ENCODE data around the gene B3GLCT. TPM values are rescaled to one million over a fixed set of nuclear protein-coding genes. Genes with fewer than 3 reads are reported as not detected.

The B3GLCT gene
- total RNA-seq, 1 donor from 2014 or later, result 12.7 TPM

DNA sequence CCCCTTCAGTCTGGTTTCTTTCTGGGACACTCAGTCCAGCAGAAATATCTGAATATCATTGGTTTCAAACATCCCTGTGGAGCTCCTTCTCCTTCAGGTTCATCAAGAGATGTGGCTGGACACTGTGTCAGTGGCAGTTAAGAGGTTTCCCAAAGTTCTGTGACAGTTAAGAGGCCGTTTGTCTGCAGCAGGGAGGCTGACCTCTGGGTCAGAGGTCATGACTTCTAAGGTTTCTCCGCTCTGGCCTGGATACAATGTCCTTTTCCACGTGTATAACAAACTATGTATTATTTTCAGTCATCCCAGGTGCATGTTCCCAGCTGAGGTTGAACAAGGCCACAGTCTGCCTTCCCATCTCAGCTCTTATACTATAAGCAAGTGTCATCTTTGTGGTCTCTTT lies 174.9 kb downstream of the B3GLCT start:
- Mint-ChIP-seq H3K9me3 (ENCODE audit: low read depth) (no peaks in the 10 kb centered on the region), H3K4me1 (ENCODE audit: low read depth) (no peaks in the 10 kb centered on the region), H3K27me3 (ENCODE audit: low read depth) (peaks cover 19% of the 10 kb centered on the region), H3K27ac (ENCODE audit: unreplicated experiment) (no peak overlapping the region), H3K4me3 (ENCODE audit: unreplicated experiment) (no peak overlapping the region), H3K36me3 (ENCODE audit: low read depth) (no peaks in the 10 kb centered on the region)
- TF ChIP-seq, protein P1, sequence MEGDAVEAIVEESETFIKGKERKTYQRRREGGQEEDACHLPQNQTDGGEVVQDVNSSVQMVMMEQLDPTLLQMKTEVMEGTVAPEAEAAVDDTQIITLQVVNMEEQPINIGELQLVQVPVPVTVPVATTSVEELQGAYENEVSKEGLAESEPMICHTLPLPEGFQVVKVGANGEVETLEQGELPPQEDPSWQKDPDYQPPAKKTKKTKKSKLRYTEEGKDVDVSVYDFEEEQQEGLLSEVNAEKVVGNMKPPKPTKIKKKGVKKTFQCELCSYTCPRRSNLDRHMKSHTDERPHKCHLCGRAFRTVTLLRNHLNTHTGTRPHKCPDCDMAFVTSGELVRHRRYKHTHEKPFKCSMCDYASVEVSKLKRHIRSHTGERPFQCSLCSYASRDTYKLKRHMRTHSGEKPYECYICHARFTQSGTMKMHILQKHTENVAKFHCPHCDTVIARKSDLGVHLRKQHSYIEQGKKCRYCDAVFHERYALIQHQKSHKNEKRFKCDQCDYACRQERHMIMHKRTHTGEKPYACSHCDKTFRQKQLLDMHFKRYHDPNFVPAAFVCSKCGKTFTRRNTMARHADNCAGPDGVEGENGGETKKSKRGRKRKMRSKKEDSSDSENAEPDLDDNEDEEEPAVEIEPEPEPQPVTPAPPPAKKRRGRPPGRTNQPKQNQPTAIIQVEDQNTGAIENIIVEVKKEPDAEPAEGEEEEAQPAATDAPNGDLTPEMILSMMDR (IDR thresholded peaks at IDR 0.05), result no peak
- DNase-seq (ENCODE audit: low spot score), result no peak

DNA sequence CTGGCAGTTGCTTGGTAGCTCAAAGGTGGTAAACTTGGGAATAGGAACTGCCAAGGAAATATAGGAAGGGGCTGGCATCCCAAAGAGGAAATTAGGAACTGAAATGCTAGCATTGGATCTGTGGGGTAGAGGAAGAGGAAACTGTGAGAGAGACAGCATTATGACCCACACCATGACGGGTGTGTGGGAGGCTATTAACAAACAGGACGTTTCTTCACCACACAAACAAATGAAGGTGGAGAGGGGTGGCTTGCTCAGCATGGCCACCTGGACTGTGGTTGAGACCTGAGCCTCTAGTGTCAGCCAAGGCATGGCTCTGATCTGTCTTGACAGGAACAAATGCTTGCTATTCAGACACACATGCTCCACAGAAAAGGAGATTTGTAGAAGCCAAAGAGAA lies 178.2 kb downstream of the B3GLCT start:
- DNase-seq (ENCODE audit: low spot score), result no peak
- no peaks in the 10 kb centered on the region for H3K36me3 Mint-ChIP-seq (ENCODE audit: low read depth)
- TF ChIP-seq, protein P1 (IDR thresholded peaks at IDR 0.05), result no peak
- no peak overlapping the region for H3K4me3 Mint-ChIP-seq (ENCODE audit: unreplicated experiment)
- H3K9me3 Mint-ChIP-seq (ENCODE audit: low read depth), result peaks cover 3% of the 10 kb centered on the region
- peaks cover 15% of the 10 kb centered on the region for H3K27me3 Mint-ChIP-seq (ENCODE audit: low read depth)
- no peaks in the 10 kb centered on the region for H3K4me1 Mint-ChIP-seq (ENCODE audit: low read depth)
- H3K27ac Mint-ChIP-seq (ENCODE audit: unreplicated experiment), result no peak overlapping the region

DNA sequence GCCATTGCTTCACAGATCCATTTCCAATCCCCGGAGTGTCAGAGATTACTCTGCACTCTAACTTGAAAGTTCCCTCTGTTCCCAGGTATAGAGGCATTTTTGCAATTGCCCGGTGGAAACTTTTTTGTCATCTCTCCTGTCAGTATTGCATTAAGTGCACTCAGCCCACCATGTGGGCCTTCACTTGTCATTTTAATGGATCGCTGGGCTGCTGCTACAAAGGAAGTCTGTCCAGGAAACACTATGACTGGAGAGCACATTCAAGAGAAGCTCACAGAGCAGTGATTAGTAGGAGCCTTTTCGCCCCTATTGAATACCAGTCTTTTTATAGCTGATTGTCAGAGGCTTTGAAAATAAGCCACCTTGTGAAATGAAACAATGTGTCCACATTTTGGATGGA lies 180.9 kb downstream of the B3GLCT start:
- no peak for DNase-seq (ENCODE audit: low spot score)
- H3K4me1 Mint-ChIP-seq (ENCODE audit: low read depth), result no peaks in the 10 kb centered on the region
- H3K27me3 Mint-ChIP-seq (ENCODE audit: low read depth), result peaks cover 10% of the 10 kb centered on the region
- no peak overlapping the region for H3K4me3 Mint-ChIP-seq (ENCODE audit: unreplicated experiment)
- H3K27ac Mint-ChIP-seq (ENCODE audit: unreplicated experiment), result no peak overlapping the region
- H3K9me3 Mint-ChIP-seq (ENCODE audit: low read depth), result peaks cover 6% of the 10 kb centered on the region
- TF ChIP-seq, protein P1 (IDR thresholded peaks at IDR 0.05), result no peak
- H3K36me3 Mint-ChIP-seq (ENCODE audit: low read depth), result no peaks in the 10 kb centered on the region

Other genes with a start within 250 kb of the B3GLCT start
- 67.5 to 111 TPM (median 69.4 TPM) in 3 replicates for gene HSPH1, start 38.1 kb upstream of the B3GLCT start, total RNA-seq

Data from chondrocyte (in vitro differentiated cells).